ENCODE data around the gene IFTAP.
A peak's percentile ranks its signal among the peaks of the same experiment; 100 is the strongest.

The IFTAP gene

GRCh38 chr11:36594316-36594989, at the start of gene IFTAP:
Gene IFTAP (plus strand): TSS chr11:36594502. CDS start chr11:36610104, 15,602 bp downstream.
- Histone ChIP-seq H3K27ac (ENCODE audit: extremely low read depth, low read depth, low read length) (no peak within 1 kb of the TSS), H3K4me3 (ENCODE audit: low read depth, low read length) (peak within 1 kb of the TSS; percentile 81), H3K36me3 (ENCODE audit: control insufficient read depth in 2 of 2, insufficient read depth in 1 of 2, low read length in 2 of 2) (no peaks in the 10 kb centered on the region), H3K4me1 (ENCODE audit: control insufficient read depth, insufficient read depth, low read length) (no peaks in the 10 kb centered on the region), H3K9me3 (ENCODE audit: control insufficient read depth, insufficient read depth, low read depth, low read length) (no peaks in the 10 kb centered on the region)
- POLR2A ChIA-PET = interaction anchor here (0.6 to 0.9 kb wide), 3 partner anchors 9 to 906 kb away, joined by 3 to 4 read pairs (median 3); no protein-coding TSS in a partner anchor
- CTCF ChIA-PET = no interaction called here
- TF ChIP-seq ZNF157 (tag by site-specific recombination; IDR thresholded peaks at IDR 0.05) (no peak), ZNF214 (tag by site-specific recombination; IDR thresholded peaks at IDR 0.05; ENCODE audit: borderline replicate concordance) (no peak), SP2 (tag by site-specific recombination; IDR thresholded peaks at IDR 0.05) (peak; percentile 54), ZNF2 (tag by site-specific recombination; IDR thresholded peaks at IDR 0.05) (peak; percentile 94), ZNF558 (tag by site-specific recombination; IDR thresholded peaks at IDR 0.05) (no peak), ZNF473 (tag by site-specific recombination; IDR thresholded peaks at IDR 0.05) (no peak), KLF8 (tag by site-specific recombination; IDR thresholded peaks at IDR 0.05) (peak; percentile 68), CTCF (tag by site-specific recombination; IDR thresholded peaks at IDR 0.05) (no peak), ZNF148 (tag by site-specific recombination; IDR thresholded peaks at IDR 0.05; ENCODE audit: borderline replicate concordance) (peak; percentile 79), ZNF548 (tag by site-specific recombination; IDR thresholded peaks at IDR 0.05) (no peak), ZBTB21 (tag by site-specific recombination; IDR thresholded peaks at IDR 0.05) (no peak), ZNF354C (tag by site-specific recombination; IDR thresholded peaks at IDR 0.05; ENCODE audit: borderline replicate concordance, low read depth) (no peak), ZNF114 (tag by site-specific recombination; IDR thresholded peaks at IDR 0.05) (no peak), ZNF133 (tag by site-specific recombination; IDR thresholded peaks at IDR 0.05) (no peak), ZNF280C (tag by site-specific recombination; IDR thresholded peaks at IDR 0.05) (no peak), ZNF624 (tag by site-specific recombination; IDR thresholded peaks at IDR 0.05) (no peak), HOXA7 (CRISPR knock-in tag; IDR thresholded peaks at IDR 0.05; ENCODE audit: borderline replicate concordance) (no peak), PRDM10 (tag by site-specific recombination; IDR thresholded peaks at IDR 0.05) (peak; percentile 82), MEIS1 (CRISPR knock-in tag; IDR thresholded peaks at IDR 0.05; ENCODE audit: borderline replicate concordance) (no peak), ZNF513 (tag by site-specific recombination; IDR thresholded peaks at IDR 0.05) (no peak)
- TF ChIP-seq, protein P1, sequence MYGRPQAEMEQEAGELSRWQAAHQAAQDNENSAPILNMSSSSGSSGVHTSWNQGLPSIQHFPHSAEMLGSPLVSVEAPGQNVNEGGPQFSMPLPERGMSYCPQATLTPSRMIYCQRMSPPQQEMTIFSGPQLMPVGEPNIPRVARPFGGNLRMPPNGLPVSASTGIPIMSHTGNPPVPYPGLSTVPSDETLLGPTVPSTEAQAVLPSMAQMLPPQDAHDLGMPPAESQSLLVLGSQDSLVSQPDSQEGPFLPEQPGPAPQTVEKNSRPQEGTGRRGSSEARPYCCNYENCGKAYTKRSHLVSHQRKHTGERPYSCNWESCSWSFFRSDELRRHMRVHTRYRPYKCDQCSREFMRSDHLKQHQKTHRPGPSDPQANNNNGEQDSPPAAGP (tag by site-specific recombination; IDR thresholded peaks at IDR 0.05) = peak; percentile 79
- TF ChIP-seq, protein P2, sequence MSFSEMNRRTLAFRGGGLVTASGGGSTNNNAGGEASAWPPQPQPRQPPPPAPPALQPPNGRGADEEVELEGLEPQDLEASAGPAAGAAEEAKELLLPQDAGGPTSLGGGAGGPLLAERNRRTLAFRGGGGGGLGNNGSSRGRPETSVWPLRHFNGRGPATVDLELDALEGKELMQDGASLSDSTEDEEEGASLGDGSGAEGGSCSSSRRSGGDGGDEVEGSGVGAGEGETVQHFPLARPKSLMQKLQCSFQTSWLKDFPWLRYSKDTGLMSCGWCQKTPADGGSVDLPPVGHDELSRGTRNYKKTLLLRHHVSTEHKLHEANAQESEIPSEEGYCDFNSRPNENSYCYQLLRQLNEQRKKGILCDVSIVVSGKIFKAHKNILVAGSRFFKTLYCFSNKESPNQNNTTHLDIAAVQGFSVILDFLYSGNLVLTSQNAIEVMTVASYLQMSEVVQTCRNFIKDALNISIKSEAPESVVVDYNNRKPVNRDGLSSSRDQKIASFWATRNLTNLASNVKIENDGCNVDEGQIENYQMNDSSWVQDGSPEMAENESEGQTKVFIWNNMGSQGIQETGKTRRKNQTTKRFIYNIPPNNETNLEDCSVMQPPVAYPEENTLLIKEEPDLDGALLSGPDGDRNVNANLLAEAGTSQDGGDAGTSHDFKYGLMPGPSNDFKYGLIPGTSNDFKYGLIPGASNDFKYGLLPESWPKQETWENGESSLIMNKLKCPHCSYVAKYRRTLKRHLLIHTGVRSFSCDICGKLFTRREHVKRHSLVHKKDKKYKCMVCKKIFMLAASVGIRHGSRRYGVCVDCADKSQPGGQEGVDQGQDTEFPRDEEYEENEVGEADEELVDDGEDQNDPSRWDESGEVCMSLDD (tag by site-specific recombination; IDR thresholded peaks at IDR 0.05) = no peak
